Right renal pelvis (tissue), 4 donors: Measurements from ENCODE around the gene PAN3. TPM values are rescaled to one million over a fixed set of nuclear protein-coding genes. Genes with fewer than 3 reads are reported as not detected.

Experiments
- DNase-seq, 4 donors: peaks; one replicate each; pipeline ENCODE4 v3.0.0-alpha.2; 2013; ENCODE audit warnings: low read depth in 4 of 4, low spot score in 3 of 4, missing footprints in 1 of 4
- polyA plus RNA-seq, 4 donors: library from polyadenylated mRNA; unstranded; fragments of 120-200 nt; gene quantifications; one replicate each; pipeline ENCODE4 v1.2.1, GENCODE V29; 2013; ENCODE audit not compliant: insufficient read length in 4 of 4

The PAN3 gene
- polyA plus RNA-seq, 4 donors, result 48.6 to 61.0 (median 54.4) TPM

DNA sequence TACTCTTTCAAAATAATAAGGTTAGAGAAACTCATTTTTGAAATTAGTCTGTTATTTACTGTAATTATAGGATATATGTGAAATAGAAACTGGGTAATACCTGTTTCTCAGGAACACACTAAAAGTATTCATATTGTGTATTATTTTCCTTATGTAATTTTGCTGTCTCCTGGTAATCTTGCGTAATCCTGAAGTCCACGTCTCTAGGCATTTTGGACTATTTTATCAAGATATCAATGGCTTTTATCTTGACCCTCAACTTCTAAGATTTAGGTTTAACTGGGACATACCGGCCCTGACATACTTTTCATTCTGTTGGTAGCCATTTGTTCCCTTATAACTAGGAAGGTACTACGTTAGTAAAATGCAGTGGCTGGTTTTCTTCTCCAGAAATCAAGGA, 80.3 kb downstream of the PAN3 start:
- DNase-seq, result no peak

DNA sequence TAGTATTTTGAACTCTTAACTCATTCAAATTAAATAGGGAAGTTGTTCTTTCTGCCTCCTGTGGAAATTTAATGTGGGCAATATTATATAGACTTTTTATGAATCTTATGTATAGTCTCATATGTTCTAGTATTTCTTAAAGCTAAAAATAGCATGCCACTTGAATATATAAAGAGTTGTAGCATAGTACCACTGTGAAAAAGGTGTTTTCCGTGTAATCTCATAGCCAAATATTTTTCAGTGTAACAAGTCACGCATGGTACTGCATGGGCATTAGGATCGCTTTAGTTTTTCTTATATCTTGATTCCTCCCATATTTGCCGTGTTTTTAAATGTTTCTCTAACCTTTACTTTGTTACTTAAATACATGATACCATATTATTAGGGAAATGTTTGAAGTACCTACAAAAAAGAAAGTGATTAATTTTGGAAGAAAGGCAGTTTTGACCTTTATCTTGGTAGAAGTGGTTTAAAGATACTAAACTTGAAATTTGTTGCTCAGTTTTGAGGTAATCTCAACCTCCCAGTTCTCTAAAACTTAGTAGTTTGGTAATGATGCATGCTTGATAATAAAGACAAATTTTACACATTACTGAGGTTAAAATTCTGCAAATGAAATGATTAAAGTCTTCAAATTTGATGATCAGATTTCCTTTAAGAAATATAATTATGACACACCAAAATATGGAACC, 81.2 kb downstream of the PAN3 start:
- DNase-seq, result no peak

DNA sequence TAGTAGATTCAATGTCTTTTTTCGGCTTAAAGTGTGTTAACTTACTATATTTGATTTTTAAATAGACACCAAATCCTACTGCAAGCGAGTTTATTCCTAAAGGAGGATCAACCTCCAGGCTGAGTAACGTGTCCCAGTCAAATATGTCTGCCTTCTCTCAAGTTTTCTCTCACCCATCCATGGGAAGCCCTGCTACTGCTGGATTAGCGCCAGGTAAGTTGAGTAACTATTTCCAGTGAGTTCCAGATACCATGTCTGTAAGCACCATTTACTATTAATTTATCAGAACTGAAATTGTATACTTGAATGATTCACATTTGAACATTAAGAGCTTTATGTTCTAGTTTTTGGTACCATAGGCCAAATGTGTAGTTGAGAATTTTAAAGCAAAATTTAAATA, 81.8 kb downstream of the PAN3 start:
- DNase-seq, result no peak

DNA sequence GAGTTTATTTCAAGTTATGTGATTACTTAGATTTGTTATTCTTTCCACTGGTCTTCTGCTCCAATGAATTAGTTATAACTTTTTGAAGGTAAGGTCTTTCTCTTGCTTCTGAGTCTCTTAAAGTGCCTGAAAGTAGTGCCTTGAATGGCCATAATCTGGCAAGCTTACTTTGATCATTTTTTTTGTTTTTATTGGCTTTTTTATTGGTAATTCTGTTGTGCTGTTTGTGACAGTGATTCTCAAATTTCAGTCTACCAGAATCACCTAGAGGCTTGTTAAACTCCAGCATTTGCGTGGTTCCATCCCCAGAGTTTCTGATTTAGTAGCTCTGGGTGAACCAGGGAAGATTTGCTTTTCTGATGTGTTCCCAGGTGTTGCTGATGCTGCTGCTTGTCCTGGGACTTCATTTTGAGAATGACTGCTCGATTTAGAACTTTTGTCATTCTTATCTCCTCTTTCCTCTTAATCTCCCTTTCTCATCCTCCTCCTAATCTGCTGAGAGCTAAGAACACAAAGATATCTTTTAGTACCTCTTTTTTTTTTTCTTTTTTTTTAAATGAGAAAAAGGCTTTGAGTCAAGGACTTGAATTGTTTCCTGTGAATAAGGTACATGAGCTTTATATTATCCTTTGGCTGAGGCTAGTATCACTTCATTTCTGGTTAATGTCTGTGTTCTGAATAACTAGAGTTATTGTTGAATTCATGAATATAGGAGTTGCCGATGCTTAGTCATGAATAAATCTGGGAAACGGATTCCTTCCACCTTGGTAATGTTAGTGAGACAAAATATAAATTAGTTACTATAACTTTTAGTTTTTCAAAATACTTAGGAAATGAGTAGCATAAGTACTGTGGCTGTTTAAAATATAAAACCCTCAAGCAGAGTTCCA, 91.4 kb downstream of the PAN3 start:
- DNase-seq, result no peak

GRCh38 chr13:28231642-28232041, 93.3 kb downstream of the PAN3 start:
- DNase-seq, result no peak

DNA sequence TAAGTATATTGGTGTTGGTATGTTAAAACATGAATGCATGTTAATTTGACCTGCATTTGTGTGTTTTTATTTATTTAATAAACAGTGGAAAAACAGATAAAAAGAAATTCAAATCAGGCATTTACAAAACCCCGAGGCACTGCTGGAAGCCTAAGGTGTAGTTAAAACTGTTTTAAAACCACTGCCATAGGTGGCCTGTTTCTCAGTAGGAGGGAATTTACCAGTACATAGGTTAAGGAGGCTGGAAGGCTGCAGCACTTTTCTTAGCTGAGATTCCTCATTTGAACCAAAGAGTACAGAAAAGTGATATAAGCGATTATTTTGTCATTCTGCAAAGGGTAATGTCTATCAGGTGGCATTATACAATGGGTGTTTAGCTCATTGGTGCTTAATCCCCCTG, 99.6 kb downstream of the PAN3 start:
- no peak for DNase-seq

DNA sequence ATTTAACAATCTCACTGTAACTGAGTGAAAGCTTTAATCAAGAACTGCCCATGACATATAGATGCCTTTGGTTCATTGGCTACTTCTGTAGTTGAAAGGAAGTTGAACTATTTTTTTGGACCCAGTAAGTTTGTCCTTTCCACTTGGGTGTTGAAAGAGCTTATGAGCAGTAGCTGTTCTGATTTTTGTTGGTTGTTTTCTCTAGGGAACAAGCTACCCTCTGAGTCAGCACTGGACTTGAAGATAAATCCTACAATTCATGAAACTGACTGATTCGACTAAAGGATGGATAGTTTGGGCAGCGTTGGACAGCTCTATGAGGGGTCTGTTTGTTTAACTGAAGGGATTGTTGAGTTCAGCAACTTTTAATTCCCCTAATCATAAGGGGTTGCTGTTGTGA, 101.0 kb downstream of the PAN3 start:
- DNase-seq, result no peak

GRCh38 chr13:28245465-28245864, 107.1 kb downstream of the PAN3 start:
- no peak for DNase-seq

- DNase-seq, result no peak
Observed at GRCh38 chr13:28246891-28247290, 108.5 kb downstream of the PAN3 start.

DNA sequence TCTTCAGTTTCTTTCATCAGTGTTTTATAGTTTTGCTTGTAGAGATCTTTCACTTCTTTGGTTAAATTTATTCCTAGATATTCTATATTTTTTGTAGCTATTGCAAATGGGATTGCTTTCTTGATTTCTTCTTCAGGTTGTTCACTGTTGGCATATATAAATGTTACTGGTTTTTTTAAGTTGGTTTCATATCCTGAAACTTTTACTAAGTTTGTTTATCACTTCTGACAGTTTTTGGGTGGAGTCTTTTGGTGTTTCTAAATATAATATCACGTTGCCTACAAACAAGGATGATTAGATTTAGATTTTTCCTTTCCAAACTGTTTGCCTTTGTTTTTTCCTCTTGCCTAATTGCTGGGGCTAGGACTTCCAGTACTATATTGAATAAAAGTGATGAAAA, 109.7 kb downstream of the PAN3 start:
- no peak for DNase-seq

DNA sequence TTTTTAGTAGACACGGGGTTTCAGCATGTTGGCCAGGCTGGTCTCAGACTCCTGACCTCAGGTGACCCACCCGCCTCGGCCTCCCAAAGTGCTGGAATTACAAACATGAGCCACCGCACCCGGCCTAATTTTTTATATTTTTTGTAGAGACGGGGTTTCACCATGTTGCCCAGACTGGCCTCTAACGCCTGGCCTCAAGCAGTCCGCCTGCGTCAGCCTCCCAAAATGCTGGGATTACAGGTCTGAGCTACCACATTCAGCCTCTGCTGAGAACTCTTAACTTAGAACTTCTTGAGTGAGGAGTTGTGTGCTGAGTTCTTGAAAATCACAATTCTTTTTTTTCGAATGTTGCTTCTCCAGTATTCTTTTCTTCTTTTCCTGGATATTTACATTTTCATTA, 112.2 kb downstream of the PAN3 start:
- no peak for DNase-seq

DNA sequence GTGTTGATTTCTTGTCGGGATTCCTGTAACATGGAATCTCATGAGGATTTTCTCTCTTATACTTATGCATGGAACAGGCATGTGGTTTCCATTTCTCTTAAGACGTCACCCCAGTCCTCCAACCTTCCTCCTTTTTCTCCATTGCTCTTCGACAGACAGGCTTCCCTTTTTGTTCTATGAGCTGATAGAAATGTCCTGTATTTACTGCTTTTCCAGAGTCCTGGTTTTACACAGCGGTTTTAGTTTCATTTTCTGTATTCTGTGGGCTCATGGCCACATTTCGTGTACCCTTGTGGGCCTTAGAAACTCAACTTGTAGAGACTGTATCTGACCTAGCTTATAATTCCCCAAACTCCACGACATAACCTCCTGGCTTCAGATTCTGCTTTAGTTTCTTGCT, 113.1 kb downstream of the PAN3 start:
- no peak for DNase-seq

DNA sequence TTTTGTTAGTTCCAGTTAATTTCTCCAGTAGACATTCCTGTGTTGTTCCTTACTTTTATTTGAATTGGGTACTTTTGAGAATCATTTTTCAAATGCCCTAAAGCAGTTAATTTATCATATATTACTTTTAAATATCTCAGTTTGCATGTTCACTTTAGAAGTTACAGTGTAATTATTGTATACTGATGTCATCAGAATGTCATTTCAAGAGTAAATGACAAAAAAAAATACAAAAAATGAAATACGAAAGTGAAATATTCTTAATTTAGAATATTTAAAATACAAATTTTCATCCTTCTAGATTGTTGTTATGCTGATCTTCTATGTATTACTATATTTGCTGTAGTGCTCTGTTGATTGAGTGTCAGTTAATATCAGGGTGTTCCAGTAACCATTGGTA, 114.2 kb downstream of the PAN3 start:
- DNase-seq, result no peak

DNA sequence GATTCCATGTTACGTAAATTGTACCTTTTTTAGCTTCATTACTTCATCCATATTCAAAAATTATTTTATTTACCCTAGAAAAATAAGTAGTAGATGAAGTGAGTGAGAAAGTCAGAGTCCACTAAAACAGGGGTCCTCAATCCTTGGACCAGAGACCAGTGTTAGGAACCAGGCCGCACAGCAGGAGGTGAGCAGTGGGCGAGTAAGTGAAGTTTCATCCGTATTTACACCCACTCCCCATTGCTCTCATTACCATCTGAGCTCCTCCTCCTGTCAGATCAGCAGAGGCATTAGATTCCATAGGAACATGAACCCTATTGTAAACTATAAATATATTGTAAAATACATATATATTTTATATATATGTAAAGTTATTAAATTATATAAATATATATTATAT, 119.0 kb downstream of the PAN3 start:
- DNase-seq, result no peak

GRCh38 chr13:28258417-28258816, 120.1 kb downstream of the PAN3 start:
- DNase-seq, result no peak

- no peak for DNase-seq
Observed at GRCh38 chr13:28267497-28267896, 129.2 kb downstream of the PAN3 start.

DNA sequence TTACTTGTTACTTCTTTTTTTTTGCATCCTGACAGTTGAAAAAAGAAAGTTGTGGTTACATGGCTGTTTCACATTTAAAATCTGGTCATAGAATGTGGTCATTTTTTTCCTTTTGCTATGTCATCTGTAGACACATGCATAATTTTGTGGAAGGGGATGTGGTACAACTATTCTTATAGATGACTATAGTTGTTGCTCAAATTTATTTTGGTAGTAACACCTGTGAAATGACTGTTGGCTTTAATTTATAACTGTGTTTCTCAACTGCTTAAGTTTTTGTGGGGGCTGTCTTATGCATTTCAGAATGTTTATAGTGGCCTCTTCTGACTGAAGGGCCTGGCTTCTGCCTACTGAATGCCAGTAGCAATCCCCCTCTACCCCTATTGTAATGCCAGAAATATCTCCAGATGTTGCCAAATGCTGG, 130.5 kb downstream of the PAN3 start:
- no peak for DNase-seq

GRCh38 chr13:28271056-28271840, 132.9 kb downstream of the PAN3 start:
- no peak for DNase-seq

DNA sequence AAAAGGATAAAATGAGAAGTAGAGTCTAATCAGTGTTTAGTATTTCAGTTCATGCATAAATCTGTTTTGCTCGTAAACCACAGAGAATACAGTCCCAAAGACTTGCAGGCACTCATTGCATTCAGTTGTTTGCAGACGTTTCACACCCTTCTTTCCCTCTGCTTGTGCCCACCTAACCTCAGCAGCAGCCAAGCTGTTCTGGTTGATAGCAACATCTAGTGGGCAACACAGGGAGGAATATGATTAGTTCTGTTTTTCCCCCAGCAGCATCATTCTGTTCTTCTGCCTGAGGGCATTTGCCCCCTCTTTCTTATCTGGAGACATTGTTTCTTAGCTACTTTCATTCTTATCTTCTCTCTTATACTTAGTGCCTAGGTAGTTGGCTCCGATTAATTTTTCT, 135.6 kb downstream of the PAN3 start:
- DNase-seq, result no peak

DNA sequence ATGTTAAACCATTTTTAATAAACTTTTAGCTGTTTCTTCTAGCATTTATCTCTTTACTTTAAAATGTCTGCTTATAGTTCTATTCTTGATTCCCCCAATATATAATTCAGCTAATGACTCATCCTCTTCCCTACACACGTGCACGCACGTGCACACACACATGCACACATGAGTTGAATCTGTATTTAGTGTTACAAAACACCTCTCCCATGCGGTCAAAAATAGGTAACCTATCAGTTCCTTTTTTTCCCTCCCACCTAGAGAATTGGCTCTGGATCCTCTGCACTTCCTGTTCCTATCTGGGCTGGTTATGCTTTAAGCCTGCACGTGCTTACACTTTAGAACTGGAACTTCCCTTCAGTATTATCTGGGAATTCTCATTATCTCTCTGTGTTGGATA, 144.1 kb downstream of the PAN3 start:
- no peak for DNase-seq

DNA sequence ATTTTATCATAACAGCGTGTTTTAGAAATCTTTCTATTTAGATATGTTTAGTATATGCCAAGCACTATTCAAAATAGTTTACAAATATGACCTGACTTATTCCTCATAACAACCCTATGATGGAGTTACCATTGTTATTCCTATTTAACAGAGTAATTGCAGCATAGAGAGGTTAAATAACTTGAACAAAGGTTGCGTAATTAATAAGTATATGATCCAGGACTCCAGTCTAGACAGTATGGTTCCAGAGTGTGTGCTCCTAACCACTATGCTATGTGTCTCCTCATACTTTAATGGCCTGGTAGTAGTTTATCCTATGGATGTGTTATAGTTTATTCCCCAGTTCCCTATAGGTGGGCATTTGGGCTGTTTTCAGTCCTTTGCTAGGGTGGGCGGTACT, 145.3 kb downstream of the PAN3 start:
- DNase-seq, result no peak
